GM21423 (cell line): ENCODE measurements around the gene CYBC1.
"Not testable (repeated sequence)": the region's sequence is repeated elsewhere in the genome, so short reads cannot be mapped to it uniquely, and the experiment has no call there.

ENCODE experiments used
- ATAC-seq: cut with Tn5 transposase; IDR thresholded peaks from one replicate; pipeline ENCODE4 v1.9.1; 2021; ENCODE audit warnings: mild to moderate bottlenecking, moderate library complexity; ENCODE audit not compliant: unreplicated experiment

The CYBC1 gene

GRCh38 chr17:82479602-82480001 is 29.1 kb upstream of the CYBC1 start:
- no peak for ATAC-seq

GRCh38 chr17:82477934-82478333 is 27.4 kb upstream of the CYBC1 start:
- ATAC-seq = no peak

GRCh38 chr17:82475458-82475857 is 24.9 kb upstream of the CYBC1 start:
- no peak for ATAC-seq

GRCh38 chr17:82474223-82475010 is 23.9 kb upstream of the CYBC1 start:
- ATAC-seq = no peak

DNA sequence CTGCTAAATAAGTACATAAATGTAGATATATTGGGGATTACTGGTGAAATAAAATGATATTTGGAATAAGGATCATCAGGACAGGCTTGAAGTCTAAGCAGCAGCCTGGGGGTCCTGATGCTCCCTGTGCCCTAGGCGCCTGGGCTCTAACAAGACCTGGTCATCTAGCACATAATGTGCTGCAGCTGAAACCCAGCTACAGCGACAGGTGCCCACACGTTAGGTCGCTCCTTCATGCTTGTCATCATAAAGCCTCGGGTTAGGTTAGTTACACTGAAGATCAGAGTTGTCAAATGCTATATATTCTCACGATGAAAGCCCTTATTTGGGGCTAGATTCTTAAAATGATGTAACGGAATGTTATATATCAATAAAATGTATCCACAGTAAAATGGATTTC is 19.5 kb upstream of the CYBC1 start:
- ATAC-seq = no peak

GRCh38 chr17:82468692-82469091 is 18.1 kb upstream of the CYBC1 start:
- ATAC-seq = no peak

DNA sequence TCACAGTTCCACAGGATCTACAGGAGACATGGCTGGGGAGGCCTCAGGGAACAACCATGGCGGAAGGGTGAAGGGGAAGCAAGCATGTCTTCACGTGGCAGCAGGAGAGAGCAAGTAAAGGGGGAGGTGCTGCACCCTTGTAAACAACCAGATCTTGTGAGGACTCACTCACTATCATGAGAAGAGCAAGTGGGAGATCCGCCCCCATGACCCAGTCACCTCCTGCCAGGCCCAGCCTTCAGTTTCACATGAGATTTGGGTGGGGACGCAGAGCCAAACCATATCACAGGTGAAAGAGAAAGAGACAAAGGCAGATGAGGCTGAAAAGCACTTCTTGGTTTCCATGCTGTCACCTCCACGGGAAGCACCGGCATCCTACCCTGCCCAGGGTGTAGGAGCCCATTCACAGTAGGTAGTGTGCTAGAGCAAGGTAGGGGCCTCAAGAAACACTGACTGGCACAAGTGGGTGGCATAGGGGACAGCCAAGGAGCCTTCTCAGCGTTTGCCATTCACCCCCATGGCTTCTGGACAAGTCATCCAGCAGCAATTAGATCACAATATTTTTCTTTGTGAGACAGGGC is 14.6 kb upstream of the CYBC1 start:
- ATAC-seq = no peak

DNA sequence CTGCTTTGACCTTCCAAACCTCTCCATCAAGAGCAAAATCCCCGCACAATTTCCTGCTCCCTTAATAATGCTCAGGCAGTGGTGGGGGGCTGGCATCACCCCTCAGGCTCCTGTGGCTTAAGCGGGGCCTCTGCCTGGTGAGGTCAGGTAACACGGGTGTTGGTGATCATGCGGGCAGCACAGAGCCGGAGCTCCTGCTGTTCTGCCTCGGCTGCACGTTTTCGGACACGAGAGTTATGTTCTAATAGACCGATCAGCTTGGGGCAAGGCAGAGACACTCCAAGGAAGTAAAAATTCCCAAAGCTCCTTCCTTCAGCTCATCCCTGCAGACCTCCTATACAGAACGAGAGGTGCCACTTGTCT is 14.0 kb upstream of the CYBC1 start:
- ATAC-seq = no peak

GRCh38 chr17:82463925-82464566 is 13.5 kb upstream of the CYBC1 start:
- ATAC-seq = no peak

GRCh38 chr17:82463391-82463790 is 12.8 kb upstream of the CYBC1 start:
- no peak for ATAC-seq

DNA sequence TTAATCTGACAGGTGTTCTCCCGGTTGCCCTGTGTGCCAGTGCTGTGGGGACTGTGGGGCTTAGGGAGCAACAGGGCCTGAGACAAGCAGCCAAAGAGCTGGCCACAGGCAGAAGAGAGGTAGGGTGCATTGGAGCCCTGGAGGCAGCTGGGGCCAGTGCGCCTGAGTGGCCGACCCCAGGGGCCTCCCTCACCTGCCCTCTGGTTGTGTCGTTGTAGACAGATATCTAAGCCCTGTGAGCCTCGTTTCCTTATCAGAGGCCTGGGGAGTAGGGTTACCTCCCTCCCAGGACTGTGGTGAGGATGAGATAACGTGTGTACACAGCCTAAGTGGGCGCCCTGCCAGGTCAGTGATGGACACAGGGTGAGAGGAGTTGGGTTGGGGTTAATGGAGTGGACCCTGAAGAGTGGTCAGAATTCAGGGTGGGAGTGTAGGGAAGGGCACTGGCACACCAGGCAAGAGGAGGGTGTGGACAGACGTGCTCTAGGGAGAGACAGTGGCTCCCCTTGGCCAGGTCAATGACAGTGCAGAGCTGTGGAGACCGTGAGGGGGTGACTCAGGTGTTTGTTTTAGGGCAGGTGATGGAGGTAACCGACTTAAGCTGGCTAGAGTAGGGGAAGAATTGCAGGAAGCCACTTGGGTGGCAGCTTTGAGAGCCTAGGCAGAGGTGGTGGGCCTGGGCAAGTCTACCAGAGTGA is 11.4 kb upstream of the CYBC1 start:
- no peak for ATAC-seq

GRCh38 chr17:82459936-82460335 is 9.4 kb upstream of the CYBC1 start:
- ATAC-seq = not testable (repeated sequence)

- peak; percentile 7 for ATAC-seq
These were observed 8.4 kb upstream of the CYBC1 start for GRCh38 chr17:82458885-82459424.

GRCh38 chr17:82458179-82458884 is 7.8 kb upstream of the CYBC1 start, which contains the start of gene NARF:
Gene NARF, plus strand, starts transcription at chr17:82458741. Its CDS starts 63 bp downstream, at chr17:82458804.
- peak; percentile 94 for ATAC-seq

- ATAC-seq = no peak
These were observed 7.3 kb upstream of the CYBC1 start for GRCh38 chr17:82457929-82458178.

GRCh38 chr17:82457073-82457928 is 6.7 kb upstream of the CYBC1 start:
- no peak for ATAC-seq

GRCh38 chr17:82453706-82454105 is 3.2 kb upstream of the CYBC1 start:
- not testable (repeated sequence) for ATAC-seq

DNA sequence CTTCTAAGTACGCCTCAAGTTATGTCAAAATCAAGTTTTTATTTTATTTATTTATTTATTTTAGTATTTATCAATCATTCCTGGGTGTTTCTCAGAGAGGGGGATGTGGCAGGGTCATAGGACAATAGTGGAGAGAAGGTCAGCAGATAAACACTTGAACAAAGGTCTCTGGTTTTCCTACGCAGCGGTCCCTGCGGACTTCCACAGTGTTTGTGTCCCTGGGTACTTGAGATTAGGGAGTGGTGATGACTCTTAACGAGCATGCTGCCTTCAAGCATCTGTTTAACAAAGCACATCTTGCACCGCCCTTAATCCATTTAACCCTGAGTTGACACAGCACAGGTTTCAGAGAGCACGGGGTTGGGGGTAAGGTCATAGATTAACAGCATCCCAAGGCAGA is 2.6 kb upstream of the CYBC1 start:
- ATAC-seq = not testable (repeated sequence)

DNA sequence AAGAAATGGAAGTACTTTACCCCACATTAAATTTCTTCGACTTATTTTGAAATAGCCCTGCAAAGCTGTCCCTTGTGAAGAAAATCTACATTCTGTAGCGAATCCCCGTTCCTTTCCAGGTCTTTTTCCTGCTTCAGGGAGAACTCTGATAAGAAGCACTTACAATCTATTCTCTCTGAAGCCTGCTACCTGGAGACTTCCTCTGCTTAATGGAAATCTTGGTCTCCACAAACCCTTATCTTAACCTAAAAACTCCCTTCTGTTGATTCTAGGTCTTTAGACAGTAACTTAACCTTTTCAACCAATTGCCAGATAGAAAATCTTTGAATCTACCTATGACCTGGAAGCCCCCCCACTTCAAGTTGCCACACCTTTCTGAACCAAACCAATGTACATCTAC is 1.6 kb upstream of the CYBC1 start:
- no peak for ATAC-seq

DNA sequence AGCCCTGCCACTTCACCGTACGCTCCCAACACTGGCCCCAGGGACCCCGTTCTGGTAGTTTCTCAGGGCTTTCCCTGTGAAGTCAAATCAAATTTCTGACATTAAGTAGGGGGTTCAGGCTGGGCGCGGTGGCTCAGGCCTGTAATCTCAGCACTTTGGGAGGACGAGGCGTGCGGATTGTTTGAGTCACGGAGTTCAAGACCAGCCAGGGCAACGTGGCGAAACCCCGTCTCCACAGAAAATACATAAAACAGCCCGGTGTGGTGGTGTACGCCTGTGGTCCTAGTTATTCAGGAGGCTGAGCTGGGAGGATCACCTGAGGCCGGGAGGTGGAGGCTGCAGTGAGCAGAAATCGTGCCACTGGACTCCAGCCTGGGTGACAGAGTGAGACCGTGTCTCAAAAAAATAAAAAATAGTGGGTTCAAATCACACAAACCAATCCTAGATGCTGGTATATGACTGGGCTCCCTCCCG is 632 bp downstream of the CYBC1 start:
- ATAC-seq = no peak
